HG02642 (cell line): Measurements from ENCODE around the gene CCNA2.

Source experiments
- ATAC-seq: cut with Tn5 transposase; IDR thresholded peaks from one replicate; pipeline ENCODE4 v1.9.1; 2021; ENCODE audit warnings: mild to moderate bottlenecking; ENCODE audit not compliant: unreplicated experiment, poor library complexity

CCNA2 gene

GRCh38 chr4:121811122-121811521 lies 12.6 kb downstream of the CCNA2 start:
- no peak for ATAC-seq

GRCh38 chr4:121806411-121806810 lies 17.3 kb downstream of the CCNA2 start:
- ATAC-seq, result no peak

- ATAC-seq, result no peak
These were observed 22.0 kb downstream of the CCNA2 start for GRCh38 chr4:121801715-121802075.

- ATAC-seq, result peak; percentile 89
These were observed 22.5 kb downstream of the CCNA2 start, which contains the start of gene EXOSC9 for GRCh38 chr4:121800961-121801714. Gene EXOSC9, plus strand, starts transcription at chr4:121801323. Its CDS starts 102 bp downstream, at chr4:121801425.

GRCh38 chr4:121800638-121800960 lies 23.1 kb downstream of the CCNA2 start:
- peak; percentile 27 for ATAC-seq

GRCh38 chr4:121799867-121800501 lies 23.7 kb downstream of the CCNA2 start:
- no peak for ATAC-seq

- no peak for ATAC-seq
These were observed 24.4 kb downstream of the CCNA2 start for GRCh38 chr4:121799208-121799823.

GRCh38 chr4:121796283-121796682 lies 27.4 kb downstream of the CCNA2 start:
- no peak for ATAC-seq

GRCh38 chr4:121794505-121795188 lies 29.0 kb downstream of the CCNA2 start:
- ATAC-seq, result no peak

GRCh38 chr4:121792966-121793365 lies 30.7 kb downstream of the CCNA2 start:
- ATAC-seq, result no peak

GRCh38 chr4:121791481-121791880 lies 32.2 kb downstream of the CCNA2 start:
- no peak for ATAC-seq

- ATAC-seq, result no peak
These were observed 32.7 kb downstream of the CCNA2 start for GRCh38 chr4:121790976-121791375.

GRCh38 chr4:121789960-121790829 lies 33.5 kb downstream of the CCNA2 start:
- ATAC-seq, result no peak

GRCh38 chr4:121789455-121789854 lies 34.2 kb downstream of the CCNA2 start:
- ATAC-seq, result no peak

- peak; percentile 85 for ATAC-seq
These were observed 34.8 kb downstream of the CCNA2 start for GRCh38 chr4:121788896-121789295.

GRCh38 chr4:121786221-121786620 lies 37.5 kb downstream of the CCNA2 start:
- ATAC-seq, result no peak

- no peak for ATAC-seq
These were observed 38.2 kb downstream of the CCNA2 start for GRCh38 chr4:121785479-121785878.

- no peak for ATAC-seq
These were observed 38.7 kb downstream of the CCNA2 start for GRCh38 chr4:121784975-121785374.

- ATAC-seq, result no peak
These were observed 39.3 kb downstream of the CCNA2 start for GRCh38 chr4:121784401-121784800.

- no peak for ATAC-seq
These were observed 40.5 kb downstream of the CCNA2 start for GRCh38 chr4:121783210-121783609.
